ENCODE results near the gene CNTN6. TPM values are rescaled to one million over a fixed set of nuclear protein-coding genes. Genes with fewer than 3 reads are reported as not detected.

The CNTN6 gene
- total and polyA plus RNA-seq, 2 donors, result 0.52 TPM; not detected in 1

- Histone ChIP-seq H3K36me3 (ENCODE audit: control insufficient read depth in 2 of 2, insufficient read depth in 2 of 2, low read length in 1 of 2) (no peaks in the 10 kb centered on the region), H3K4me3 (ENCODE audit: low read length in 2 of 2) (no peak overlapping the region), H3K27me3 (ENCODE audit: control insufficient read depth in 2 of 2, insufficient read depth in 1 of 2, low read length in 1 of 2) (no peaks in the 10 kb centered on the region), H3K27ac (ENCODE audit: low read depth in 1 of 2, low read length in 1 of 2) (no peak overlapping the region), H3K4me1 (ENCODE audit: control insufficient read depth in 2 of 2, insufficient read depth in 2 of 2, low read length in 2 of 2) (no peaks in the 10 kb centered on the region), H3K9me3 (ENCODE audit: control insufficient read depth in 2 of 2, insufficient read depth in 1 of 2, low read length in 1 of 2) (peaks cover 0 to 6% of the 10 kb centered on the region in 2 donors)
- 94% methylated on average over 4 of the region's 4 CpGs for WGBS
- DNase-seq (ENCODE audit: low read depth in 6 of 9, low spot score in 9 of 9), result no peak
These were observed 182.7 kb downstream of the CNTN6 start for GRCh38 chr3:1275495-1275894.

GRCh38 chr3:1287815-1288214 lies 195.0 kb downstream of the CNTN6 start:
- Histone ChIP-seq H3K27ac (ENCODE audit: low read depth in 1 of 2, low read length in 1 of 2) (no peak overlapping the region), H3K36me3 (ENCODE audit: control insufficient read depth in 2 of 2, insufficient read depth in 2 of 2, low read length in 1 of 2) (no peaks in the 10 kb centered on the region), H3K4me3 (ENCODE audit: low read length in 2 of 2) (no peak overlapping the region), H3K9me3 (ENCODE audit: control insufficient read depth in 2 of 2, insufficient read depth in 1 of 2, low read length in 1 of 2) (peaks cover 2 to 7% of the 10 kb centered on the region in 2 donors), H3K27me3 (ENCODE audit: control insufficient read depth in 2 of 2, insufficient read depth in 1 of 2, low read length in 1 of 2) (no peaks in the 10 kb centered on the region), H3K4me1 (ENCODE audit: control insufficient read depth in 2 of 2, insufficient read depth in 2 of 2, low read length in 2 of 2) (no peaks in the 10 kb centered on the region)
- 90% methylated on average over 4 of the region's 4 CpGs for WGBS
- DNase-seq (ENCODE audit: low read depth in 6 of 9, low spot score in 9 of 9), result no peak

GRCh38 chr3:1288805-1289494 lies 196.1 kb downstream of the CNTN6 start:
- DNase-seq (ENCODE audit: low read depth in 6 of 9, low spot score in 9 of 9), result no peak
- 94% methylated on average over 4 of the region's 4 CpGs for WGBS
- H3K27me3 ChIP-seq (ENCODE audit: control insufficient read depth in 2 of 2, insufficient read depth in 1 of 2, low read length in 1 of 2), result no peaks in the 10 kb centered on the region
- H3K4me1 ChIP-seq (ENCODE audit: control insufficient read depth in 2 of 2, insufficient read depth in 2 of 2, low read length in 2 of 2), result no peaks in the 10 kb centered on the region
- no peaks in the 10 kb centered on the region for H3K36me3 ChIP-seq (ENCODE audit: control insufficient read depth in 2 of 2, insufficient read depth in 2 of 2, low read length in 1 of 2)
- H3K9me3 ChIP-seq (ENCODE audit: control insufficient read depth in 2 of 2, insufficient read depth in 1 of 2, low read length in 1 of 2), result peaks cover 0 to 2% of the 10 kb centered on the region in 2 donors
- no peak overlapping the region for H3K27ac ChIP-seq (ENCODE audit: low read depth in 1 of 2, low read length in 1 of 2)
- H3K4me3 ChIP-seq (ENCODE audit: low read length in 2 of 2), result no peak overlapping the region

- Histone ChIP-seq H3K27me3 (ENCODE audit: control insufficient read depth in 2 of 2, insufficient read depth in 1 of 2, low read length in 1 of 2) (no peaks in the 10 kb centered on the region), H3K27ac (ENCODE audit: low read depth in 1 of 2, low read length in 1 of 2) (no peak overlapping the region), H3K36me3 (ENCODE audit: control insufficient read depth in 2 of 2, insufficient read depth in 2 of 2, low read length in 1 of 2) (no peaks in the 10 kb centered on the region), H3K9me3 (ENCODE audit: control insufficient read depth in 2 of 2, insufficient read depth in 1 of 2, low read length in 1 of 2) (peaks cover 0 to 2% of the 10 kb centered on the region in 2 donors), H3K4me1 (ENCODE audit: control insufficient read depth in 2 of 2, insufficient read depth in 2 of 2, low read length in 2 of 2) (no peaks in the 10 kb centered on the region), H3K4me3 (ENCODE audit: low read length in 2 of 2) (no peak overlapping the region)
- WGBS, result 79% methylated on average over 3 of the region's 3 CpGs
- no peak for DNase-seq (ENCODE audit: low read depth in 6 of 9, low spot score in 9 of 9)
These were observed 199.8 kb downstream of the CNTN6 start for GRCh38 chr3:1292571-1293071.

- Histone ChIP-seq H3K4me3 (ENCODE audit: low read length in 2 of 2) (no peak overlapping the region), H3K36me3 (ENCODE audit: control insufficient read depth in 2 of 2, insufficient read depth in 2 of 2, low read length in 1 of 2) (no peaks in the 10 kb centered on the region), H3K4me1 (ENCODE audit: control insufficient read depth in 2 of 2, insufficient read depth in 2 of 2, low read length in 2 of 2) (no peaks in the 10 kb centered on the region), H3K27me3 (ENCODE audit: control insufficient read depth in 2 of 2, insufficient read depth in 1 of 2, low read length in 1 of 2) (no peaks in the 10 kb centered on the region), H3K27ac (ENCODE audit: low read depth in 1 of 2, low read length in 1 of 2) (no peak overlapping the region), H3K9me3 (ENCODE audit: control insufficient read depth in 2 of 2, insufficient read depth in 1 of 2, low read length in 1 of 2) (no peaks in the 10 kb centered on the region)
- 97% methylated on average over 5 of the region's 5 CpGs for WGBS
- DNase-seq (ENCODE audit: low read depth in 6 of 9, low spot score in 9 of 9), result no peak
These were observed 201.8 kb downstream of the CNTN6 start for GRCh38 chr3:1294586-1294985.

- Histone ChIP-seq H3K9me3 (ENCODE audit: control insufficient read depth in 2 of 2, insufficient read depth in 1 of 2, low read length in 1 of 2) (no peaks in the 10 kb centered on the region), H3K27ac (ENCODE audit: low read depth in 1 of 2, low read length in 1 of 2) (no peak overlapping the region), H3K4me1 (ENCODE audit: control insufficient read depth in 2 of 2, insufficient read depth in 2 of 2, low read length in 2 of 2) (no peaks in the 10 kb centered on the region), H3K4me3 (ENCODE audit: low read length in 2 of 2) (no peak overlapping the region), H3K27me3 (ENCODE audit: control insufficient read depth in 2 of 2, insufficient read depth in 1 of 2, low read length in 1 of 2) (no peaks in the 10 kb centered on the region), H3K36me3 (ENCODE audit: control insufficient read depth in 2 of 2, insufficient read depth in 2 of 2, low read length in 1 of 2) (no peaks in the 10 kb centered on the region)
- DNase-seq (ENCODE audit: low read depth in 6 of 9, low spot score in 9 of 9), result no peak
- WGBS, result 73% methylated on average over 6 of the region's 6 CpGs
These were observed 225.6 kb downstream of the CNTN6 start for GRCh38 chr3:1318296-1319005.

GRCh38 chr3:1326546-1326945 lies 233.7 kb downstream of the CNTN6 start:
- Histone ChIP-seq H3K36me3 (ENCODE audit: control insufficient read depth in 2 of 2, insufficient read depth in 2 of 2, low read length in 1 of 2) (no peaks in the 10 kb centered on the region), H3K9me3 (ENCODE audit: control insufficient read depth in 2 of 2, insufficient read depth in 1 of 2, low read length in 1 of 2) (no peaks in the 10 kb centered on the region), H3K4me3 (ENCODE audit: low read length in 2 of 2) (no peak overlapping the region), H3K27ac (ENCODE audit: low read depth in 1 of 2, low read length in 1 of 2) (no peak overlapping the region), H3K4me1 (ENCODE audit: control insufficient read depth in 2 of 2, insufficient read depth in 2 of 2, low read length in 2 of 2) (no peaks in the 10 kb centered on the region), H3K27me3 (ENCODE audit: control insufficient read depth in 2 of 2, insufficient read depth in 1 of 2, low read length in 1 of 2) (no peaks in the 10 kb centered on the region)
- no peak for DNase-seq (ENCODE audit: low read depth in 6 of 9, low spot score in 9 of 9)

- no peaks in the 10 kb centered on the region for H3K4me1 ChIP-seq (ENCODE audit: control insufficient read depth in 2 of 2, insufficient read depth in 2 of 2, low read length in 2 of 2)
- H3K4me3 ChIP-seq (ENCODE audit: low read length in 2 of 2), result no peak overlapping the region
- no peaks in the 10 kb centered on the region for H3K36me3 ChIP-seq (ENCODE audit: control insufficient read depth in 2 of 2, insufficient read depth in 2 of 2, low read length in 1 of 2)
- WGBS, result 94% methylated on average over 2 of the region's 2 CpGs
- H3K27ac ChIP-seq (ENCODE audit: low read depth in 1 of 2, low read length in 1 of 2), result no peak overlapping the region
- peak in 3 of 9 donors; percentile 3 to 23 (median 15) for DNase-seq (ENCODE audit: low read depth in 6 of 9, low spot score in 9 of 9)
- no peaks in the 10 kb centered on the region for H3K27me3 ChIP-seq (ENCODE audit: control insufficient read depth in 2 of 2, insufficient read depth in 1 of 2, low read length in 1 of 2)
- no peaks in the 10 kb centered on the region for H3K9me3 ChIP-seq (ENCODE audit: control insufficient read depth in 2 of 2, insufficient read depth in 1 of 2, low read length in 1 of 2)
These were observed 237.3 kb downstream of the CNTN6 start for GRCh38 chr3:1330107-1330506.

GRCh38 chr3:1346386-1346785 lies 253.6 kb downstream of the CNTN6 start:
- peaks cover 0 to 3% of the 10 kb centered on the region in 2 donors for H3K9me3 ChIP-seq (ENCODE audit: control insufficient read depth in 2 of 2, insufficient read depth in 1 of 2, low read length in 1 of 2)
- no peak overlapping the region for H3K4me3 ChIP-seq (ENCODE audit: low read length in 2 of 2)
- no peak for DNase-seq (ENCODE audit: low read depth in 6 of 9, low spot score in 9 of 9)
- WGBS, result 86% methylated on average over 6 of the region's 6 CpGs
- no peaks in the 10 kb centered on the region for H3K36me3 ChIP-seq (ENCODE audit: control insufficient read depth in 2 of 2, insufficient read depth in 2 of 2, low read length in 1 of 2)
- no peak overlapping the region for H3K27ac ChIP-seq (ENCODE audit: low read depth in 1 of 2, low read length in 1 of 2)
- H3K4me1 ChIP-seq (ENCODE audit: control insufficient read depth in 2 of 2, insufficient read depth in 2 of 2, low read length in 2 of 2), result no peaks in the 10 kb centered on the region
- no peaks in the 10 kb centered on the region for H3K27me3 ChIP-seq (ENCODE audit: control insufficient read depth in 2 of 2, insufficient read depth in 1 of 2, low read length in 1 of 2)

All from thymus (tissue), 11 donors.